Nephron (organoid): Measurements from ENCODE around the gene WNT5B.

Source experiments
- H3K27ac Mint-ChIP-seq, 3 experiments: 2 replicates each; pipeline ENCODE4 v1.8.0; 2020; ENCODE audit warnings: mixed read lengths in 3 of 3, mild to moderate bottlenecking in 2 of 3, moderate library complexity in 1 of 3
- H3K27me3 Mint-ChIP-seq: 2 replicates; pipeline ENCODE4 v1.8.0; 2021; ENCODE audit warnings: low read depth, mild to moderate bottlenecking, moderate library complexity, mixed read lengths
- H3K36me3 Mint-ChIP-seq: 2 replicates; pipeline ENCODE4 v1.8.0; 2020; ENCODE audit warnings: low read depth, mixed read lengths
- H3K4me1 Mint-ChIP-seq: 2 replicates; pipeline ENCODE4 v1.8.0; 2020; ENCODE audit warnings: mixed read lengths
- H3K4me3 Mint-ChIP-seq, 3 experiments: 2 replicates each; pipeline ENCODE4 v1.8.0; 2020; ENCODE audit warnings: mild to moderate bottlenecking in 3 of 3, mixed read lengths in 3 of 3, moderate library complexity in 2 of 3
- H3K9me3 Mint-ChIP-seq: 2 replicates; pipeline ENCODE4 v1.8.0; 2020; ENCODE audit warnings: mixed read lengths
- CTCF ChIP-seq, 3 experiments: fragments of 200-600 bp; sonication (generic); IDR thresholded peaks; one replicate each; pipeline ENCODE4 v1.5.0; 2021; ENCODE audit warnings: antibody characterized with exemption in 3 of 3; ENCODE audit not compliant: unreplicated experiment in 3 of 3

The WNT5B gene

DNA sequence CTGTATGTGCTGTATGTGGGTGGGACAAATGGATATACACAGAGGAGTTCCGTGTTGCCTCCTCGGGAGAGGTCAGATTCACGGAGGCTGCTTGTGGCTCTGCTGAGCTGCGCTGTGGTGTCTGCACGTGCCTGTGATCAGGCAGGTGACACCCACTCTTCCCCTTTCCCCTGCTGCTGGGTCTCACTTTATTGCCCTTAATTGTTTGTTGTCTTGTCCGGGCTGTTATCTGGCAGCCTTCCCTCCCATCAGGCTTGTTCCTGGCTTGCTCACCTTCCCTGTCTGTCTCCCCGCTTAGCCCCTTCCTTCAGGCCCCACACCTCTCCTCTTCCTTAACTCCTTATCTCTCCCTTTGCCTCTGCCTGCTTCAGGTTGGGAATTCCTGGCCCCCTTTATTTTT lies 13.5 kb downstream of the WNT5B start:
- Mint-ChIP-seq H3K27ac (peak overlapping the region in 1 of 3 experiments; percentile 5), H3K36me3 (peaks cover 26% of the 10 kb centered on the region), H3K4me3 (no peak overlapping the region), H3K9me3 (no peaks in the 10 kb centered on the region), H3K4me1 (peaks cover 28% of the 10 kb centered on the region), H3K27me3 (peaks cover 11% of the 10 kb centered on the region)
- no peak for TF ChIP-seq CTCF (IDR thresholded peaks at IDR 0.05; ENCODE audit: unreplicated experiment in 3 of 3)

GRCh38 chr12:1643043-1643442 lies 14.0 kb downstream of the WNT5B start:
- peak overlapping the region in 1 of 3 experiments; percentile 5 for H3K27ac Mint-ChIP-seq
- no peak for TF ChIP-seq CTCF (IDR thresholded peaks at IDR 0.05; ENCODE audit: unreplicated experiment in 3 of 3)
- peaks cover 28% of the 10 kb centered on the region for H3K4me1 Mint-ChIP-seq
- no peaks in the 10 kb centered on the region for H3K9me3 Mint-ChIP-seq
- H3K36me3 Mint-ChIP-seq: peaks cover 26% of the 10 kb centered on the region
- no peak overlapping the region for H3K4me3 Mint-ChIP-seq
- peaks cover 11% of the 10 kb centered on the region for H3K27me3 Mint-ChIP-seq

GRCh38 chr12:1643905-1644533 lies 15.0 kb downstream of the WNT5B start:
- no peak for TF ChIP-seq CTCF (IDR thresholded peaks at IDR 0.05; ENCODE audit: unreplicated experiment in 3 of 3)
- Mint-ChIP-seq H3K36me3 (peaks cover 18% of the 10 kb centered on the region), H3K9me3 (no peaks in the 10 kb centered on the region), H3K4me3 (no peak overlapping the region), H3K27me3 (peaks cover 11% of the 10 kb centered on the region), H3K27ac (peak overlapping the region in 1 of 3 experiments; percentile 60), H3K4me1 (peaks cover 28% of the 10 kb centered on the region)

- peaks cover 11% of the 10 kb centered on the region for H3K27me3 Mint-ChIP-seq
- peaks cover 18% of the 10 kb centered on the region for H3K36me3 Mint-ChIP-seq
- no peak overlapping the region for H3K4me3 Mint-ChIP-seq
- peak overlapping the region; percentile 33 to 86 (median 60) for H3K27ac Mint-ChIP-seq
- no peak for TF ChIP-seq CTCF (IDR thresholded peaks at IDR 0.05; ENCODE audit: unreplicated experiment in 3 of 3)
- H3K4me1 Mint-ChIP-seq: peaks cover 33% of the 10 kb centered on the region
- no peaks in the 10 kb centered on the region for H3K9me3 Mint-ChIP-seq
Observed at GRCh38 chr12:1644534-1645438, 15.8 kb downstream of the WNT5B start.

GRCh38 chr12:1645819-1646218 lies 16.8 kb downstream of the WNT5B start:
- Mint-ChIP-seq H3K4me3 (no peak overlapping the region), H3K27me3 (peaks cover 11% of the 10 kb centered on the region), H3K27ac (no peak overlapping the region), H3K9me3 (no peaks in the 10 kb centered on the region), H3K36me3 (peaks cover 14% of the 10 kb centered on the region), H3K4me1 (peaks cover 40% of the 10 kb centered on the region)
- TF ChIP-seq CTCF (IDR thresholded peaks at IDR 0.05; ENCODE audit: unreplicated experiment in 3 of 3): no peak
